Common myeloid progenitor, CD34-positive (primary cell): ENCODE results near the gene STARD13.
A peak's percentile ranks its signal among the peaks of the same experiment; 100 is the strongest.

Experiments used
- CTCF ChIA-PET: fragments of 350-600 bp; sonication (Branson Sonifier 250); formaldehyde crosslinking; loops from one replicate; lab custom pipeline; 2021; ENCODE audit warnings: antibody characterized with exemption; lab: Charles Lee
- POLR2A ChIA-PET: fragments of 350-600 bp; sonication (Branson Sonifier 250); formaldehyde crosslinking; loops from one replicate; lab custom pipeline; 2021; ENCODE audit warnings: antibody characterized with exemption; lab: Charles Lee
- DNase-seq, 3 donors: peaks; one replicate each; pipeline versions ENCODE4 v3.0.0 to v3.0.0-alpha.2; 2013
- H3K27ac ChIP-seq, 2 experiments: 1 replicate in 1 of 2; 2 replicates in 1 of 2; pipeline ENCODE4 v1.7.0; 2013; ENCODE audit warnings: inconsistent platforms in 2 of 2, low read length in 2 of 2, mild to moderate bottlenecking in 2 of 2, low read depth in 1 of 2, moderate library complexity in 1 of 2; ENCODE audit not compliant: severe bottlenecking in 2 of 2, insufficient read depth in 1 of 2, poor library complexity in 1 of 2
- H3K27me3 ChIP-seq, 5 experiments: replicated peaks in 2 of 5; 1 replicate in 3 of 5; 2 replicates in 2 of 5; pipeline versions ENCODE4 v1.6.1 to v1.7.0; 2013; ENCODE audit warnings: low read length in 4 of 5, mild to moderate bottlenecking in 2 of 5, moderate library complexity in 2 of 5, inconsistent platforms in 1 of 5; ENCODE audit not compliant: insufficient read depth in 5 of 5, control insufficient read depth in 4 of 5
- H3K36me3 ChIP-seq, 4 experiments: 1 replicate in 2 of 4; 2 replicates in 2 of 4; pipeline versions ENCODE4 v1.6.1 to v1.7.0; 2013; ENCODE audit warnings: low read length in 3 of 4, control low read depth in 1 of 4, mild to moderate bottlenecking in 1 of 4; ENCODE audit not compliant: control insufficient read depth in 4 of 4, insufficient read depth in 4 of 4
- H3K4me1 ChIP-seq, 4 experiments: 1 replicate in 3 of 4; 2 replicates in 1 of 4; pipeline versions ENCODE4 v1.6.1 to v1.7.1; 2013; ENCODE audit warnings: low read length in 3 of 4, mild to moderate bottlenecking in 3 of 4, control low read depth in 1 of 4, inconsistent platforms in 1 of 4, moderate library complexity in 1 of 4; ENCODE audit not compliant: control insufficient read depth in 4 of 4, insufficient read depth in 4 of 4; ENCODE audit errors: control extremely low read depth in 1 of 4
- H3K4me3 ChIP-seq, 7 experiments: 1 replicate in 4 of 7; 2 replicates in 3 of 7; pipeline versions ENCODE4 v1.5.1 to v1.7.0; 2013; ENCODE audit warnings: mild to moderate bottlenecking in 7 of 7, low read length in 6 of 7, moderate library complexity in 6 of 7, inconsistent platforms in 2 of 7, low read depth in 2 of 7, control low read depth in 1 of 7; ENCODE audit not compliant: insufficient read depth in 4 of 7, control insufficient read depth in 1 of 7; ENCODE audit errors: extremely low read depth in 1 of 7
- H3K9me3 ChIP-seq, 5 experiments: 1 replicate in 4 of 5; 2 replicates in 1 of 5; pipeline versions ENCODE4 v1.6.1 to v1.7.1; 2013; ENCODE audit warnings: low read length in 4 of 5, mild to moderate bottlenecking in 2 of 5, inconsistent platforms in 1 of 5, low read depth in 1 of 5, moderate library complexity in 1 of 5; ENCODE audit not compliant: control insufficient read depth in 4 of 5, insufficient read depth in 2 of 5; ENCODE audit errors: control extremely low read depth in 1 of 5
- WGBS: methylation state at CpG from one replicate; pipeline ENCODE4 v1.1.5; 2013; ENCODE audit not compliant: insufficient coverage; 5-methylcytosine and 5-hydroxymethylcytosine counted together

STARD13 gene

DNA sequence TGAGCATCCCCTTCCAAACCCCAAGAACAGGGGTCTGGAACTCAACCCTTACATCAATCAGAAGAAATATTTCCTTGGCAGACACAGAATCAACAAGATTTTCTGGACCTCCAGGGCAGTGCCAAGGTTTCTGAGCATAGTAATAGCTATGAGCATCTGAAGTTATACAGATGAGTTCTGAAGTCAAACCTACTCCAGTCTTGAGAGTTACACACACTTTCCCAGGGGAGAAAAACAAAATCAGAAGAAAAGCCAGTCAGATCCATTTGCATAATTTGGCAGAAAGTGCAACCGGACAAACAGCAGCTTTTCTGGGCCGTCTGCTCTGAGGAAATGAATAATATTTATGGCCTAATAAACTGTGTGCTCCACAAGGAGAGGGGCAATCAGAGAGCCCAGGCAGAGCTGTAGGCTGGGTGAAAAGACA lies 176.3 kb downstream of the STARD13 start:
- H3K36me3 ChIP-seq = no peaks in the 10 kb centered on the region
- ChIA-PET POLR2A (no interaction called here), CTCF (no interaction called here)
- H3K27ac ChIP-seq = no peak overlapping the region
- no peaks in the 10 kb centered on the region for H3K9me3 ChIP-seq
- 92% methylated on average over 2 of the region's 2 CpGs for WGBS
- H3K4me1 ChIP-seq = peaks cover 0 to 6% (median 2%) of the 10 kb centered on the region in 4 experiments
- H3K27me3 ChIP-seq = no peaks in the 10 kb centered on the region
- no peak for DNase-seq
- no peak overlapping the region for H3K4me3 ChIP-seq

DNA sequence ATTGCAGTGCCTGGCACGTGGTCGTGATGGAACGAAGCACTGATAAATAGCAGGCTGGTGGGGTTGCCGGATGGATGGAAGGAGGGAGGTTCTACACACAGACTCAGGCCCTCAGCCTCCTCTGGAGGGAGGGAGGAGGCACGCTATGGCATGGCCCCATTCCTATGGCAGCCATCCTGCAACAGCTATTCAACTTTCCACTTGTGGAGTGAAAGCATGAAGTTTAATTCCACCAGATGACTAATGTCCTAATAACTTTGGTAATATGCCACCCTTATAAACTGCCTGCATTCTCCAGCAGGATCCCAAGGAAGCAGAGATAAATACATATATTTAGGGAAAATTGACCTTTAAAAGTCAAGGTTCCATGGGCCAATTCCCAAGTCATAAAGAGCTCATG lies 176.9 kb downstream of the STARD13 start:
- CTCF ChIA-PET = no interaction called here
- H3K36me3 ChIP-seq = no peaks in the 10 kb centered on the region

DNA sequence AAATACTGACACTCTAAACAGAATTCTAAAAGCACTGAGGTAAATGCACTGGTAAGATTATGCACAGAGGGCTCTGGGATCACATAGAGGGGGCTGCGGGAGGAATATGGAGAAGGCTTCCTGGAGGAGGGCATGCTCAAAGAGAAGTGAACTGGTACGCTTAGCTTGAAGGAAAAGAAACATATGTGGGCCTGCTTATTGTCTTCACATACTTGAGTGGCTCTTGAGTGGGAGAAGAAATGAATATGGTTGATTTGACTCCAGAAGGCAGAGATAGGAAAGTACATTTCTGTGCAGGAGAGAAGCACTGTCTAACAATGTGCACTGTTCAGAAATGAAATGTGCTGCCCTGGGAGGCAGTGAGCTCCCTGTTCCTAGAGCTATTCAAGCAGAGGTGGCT lies 178.2 kb downstream of the STARD13 start:
- Histone ChIP-seq H3K27me3 (no peaks in the 10 kb centered on the region), H3K9me3 (no peaks in the 10 kb centered on the region), H3K4me1 (peaks cover 0 to 6% (median 2%) of the 10 kb centered on the region in 4 experiments), H3K4me3 (no peak overlapping the region), H3K36me3 (no peaks in the 10 kb centered on the region), H3K27ac (no peak overlapping the region)
- no peak for DNase-seq
- 100% methylated on average over 2 of the region's 2 CpGs for WGBS
- ChIA-PET CTCF (no interaction called here), POLR2A (no interaction called here)

More for the DNA sequence above, 176.9 kb downstream of the STARD13 start:
- WGBS = 100% methylated on average over 3 of the region's 5 CpGs
- H3K9me3 ChIP-seq = no peaks in the 10 kb centered on the region
- peaks cover 0 to 6% (median 2%) of the 10 kb centered on the region in 4 experiments for H3K4me1 ChIP-seq
- POLR2A ChIA-PET = no interaction called here
- H3K4me3 ChIP-seq = no peak overlapping the region
- DNase-seq = no peak
- no peak overlapping the region for H3K27ac ChIP-seq
- no peaks in the 10 kb centered on the region for H3K27me3 ChIP-seq

DNA sequence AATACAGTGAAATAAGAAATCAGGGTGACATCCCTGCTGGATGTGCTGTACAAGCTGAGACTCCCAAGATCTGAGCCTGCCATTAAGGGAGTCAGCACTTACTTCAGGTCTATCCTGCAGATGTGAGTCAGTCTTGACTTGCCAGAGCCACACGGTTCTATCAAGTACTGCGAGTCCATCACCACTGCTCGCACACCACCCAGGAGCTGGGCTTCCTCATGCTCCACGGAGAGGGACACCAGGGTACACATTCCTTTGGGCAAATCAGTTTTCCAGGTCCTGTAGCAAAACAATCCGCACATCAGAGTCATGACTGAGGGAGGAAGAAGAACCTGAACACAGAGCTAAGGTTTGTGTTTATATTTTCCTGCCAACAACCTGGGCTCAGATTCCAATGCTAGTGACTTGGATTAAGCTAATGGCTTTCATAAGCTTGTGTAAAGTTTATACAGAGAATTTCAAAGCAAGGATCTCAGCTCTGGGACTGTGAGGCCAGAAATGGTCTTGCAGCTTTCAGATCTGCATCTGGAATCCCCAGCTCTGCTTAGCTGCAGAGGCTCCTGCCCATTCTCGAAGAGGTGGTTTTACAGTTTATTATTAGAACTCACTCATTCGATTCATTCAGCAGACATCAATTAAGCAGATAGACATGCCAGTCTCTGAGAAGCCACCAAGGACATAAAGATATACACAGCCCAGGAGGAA lies 178.7 kb downstream of the STARD13 start:
- Histone ChIP-seq H3K4me3 (no peak overlapping the region), H3K27ac (no peak overlapping the region), H3K27me3 (no peaks in the 10 kb centered on the region), H3K4me1 (peaks cover 0 to 6% (median 2%) of the 10 kb centered on the region in 4 experiments), H3K36me3 (no peaks in the 10 kb centered on the region), H3K9me3 (no peaks in the 10 kb centered on the region)
- ChIA-PET CTCF (no interaction called here), POLR2A (no interaction called here)
- 94% methylated on average over 5 of the region's 7 CpGs for WGBS
- DNase-seq = no peak

DNA sequence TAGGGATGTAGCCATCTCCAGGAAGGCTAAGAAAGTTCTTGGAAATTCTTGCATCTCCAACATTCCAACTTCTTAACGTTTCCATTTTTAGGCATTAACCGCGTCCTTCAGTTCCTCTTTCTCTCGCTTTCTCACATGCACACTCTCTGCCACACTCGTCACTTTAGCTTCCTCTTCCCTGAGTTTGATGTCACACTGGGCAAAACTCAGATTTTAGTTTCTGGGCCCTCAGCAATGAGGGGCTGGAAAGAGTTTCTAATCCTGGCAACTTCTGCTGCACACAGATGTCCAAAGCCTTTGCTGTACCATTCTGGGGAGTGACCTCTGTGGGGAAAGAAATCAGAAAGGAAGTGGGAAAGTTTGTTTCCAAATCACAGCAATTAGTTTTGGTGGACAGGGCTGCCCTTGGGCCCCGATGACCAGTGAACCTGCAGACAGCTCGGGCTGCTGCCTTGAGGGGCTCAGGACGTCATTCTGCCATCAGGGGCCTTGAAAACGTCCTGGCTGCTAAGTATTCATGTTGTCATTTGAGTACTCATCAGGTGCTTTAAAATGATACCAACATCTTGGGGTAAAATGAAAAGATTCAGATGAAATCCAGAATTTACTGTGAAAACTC lies 180.1 kb downstream of the STARD13 start:
- Histone ChIP-seq H3K36me3 (no peaks in the 10 kb centered on the region), H3K27me3 (no peaks in the 10 kb centered on the region), H3K27ac (no peak overlapping the region), H3K9me3 (peaks cover 0 to 2% (median 0%) of the 10 kb centered on the region in 5 experiments), H3K4me1 (peaks cover 0 to 6% (median 2%) of the 10 kb centered on the region in 4 experiments), H3K4me3 (no peak overlapping the region)
- peak in 2 of 3 donors; percentile 35 to 49 for DNase-seq
- CTCF ChIA-PET = no interaction called here
- POLR2A ChIA-PET = no interaction called here
- WGBS = 51% methylated on average over 9 of the region's 9 CpGs

DNA sequence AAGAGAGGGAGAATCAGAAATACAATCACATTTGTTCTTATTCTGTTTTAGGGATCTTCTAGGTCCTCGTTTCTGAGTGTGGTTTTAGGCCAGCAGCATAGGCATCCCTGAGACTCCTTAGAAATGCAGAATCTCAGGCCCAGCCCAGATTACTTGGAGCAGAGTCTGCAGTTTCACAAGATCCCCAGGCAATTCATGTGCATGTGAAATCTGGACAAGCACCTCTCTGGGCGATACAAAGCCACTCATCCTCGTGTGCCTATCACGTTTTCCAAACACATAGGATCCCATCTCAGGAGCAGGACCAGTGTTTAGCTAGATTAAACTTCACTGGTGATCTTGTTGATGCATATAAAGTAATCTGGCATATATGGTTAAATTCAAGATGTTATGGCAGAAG lies 182.1 kb downstream of the STARD13 start:
- DNase-seq = no peak
- Histone ChIP-seq H3K27ac (no peak overlapping the region), H3K4me3 (no peak overlapping the region), H3K36me3 (no peaks in the 10 kb centered on the region), H3K9me3 (peaks cover 0 to 3% (median 1%) of the 10 kb centered on the region in 5 experiments), H3K4me1 (peaks cover 0 to 6% (median 2%) of the 10 kb centered on the region in 4 experiments), H3K27me3 (no peaks in the 10 kb centered on the region)
- CTCF ChIA-PET = no interaction called here
- 100% methylated on average over 2 of the region's 4 CpGs for WGBS
- POLR2A ChIA-PET = no interaction called here

DNA sequence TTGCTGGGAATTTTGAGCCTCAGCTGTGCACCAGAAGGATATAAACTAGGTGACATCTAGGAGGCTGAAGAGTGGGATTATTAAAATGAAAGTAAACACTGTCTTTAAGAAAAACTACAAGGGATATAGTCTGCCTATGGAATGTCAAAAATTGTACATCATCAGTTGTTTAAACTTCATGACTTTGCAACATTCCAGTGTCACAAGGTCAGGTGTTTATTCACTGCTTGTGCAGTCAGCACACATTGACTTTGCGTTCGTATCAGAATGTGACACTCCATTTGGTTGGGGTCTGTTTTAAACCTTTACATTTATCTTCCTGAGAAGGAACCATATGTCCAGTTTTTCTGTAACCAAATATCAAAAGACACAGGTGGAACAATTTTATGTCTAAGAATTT lies 183.7 kb downstream of the STARD13 start:
- ChIA-PET CTCF (no interaction called here), POLR2A (no interaction called here)
- H3K27ac ChIP-seq = no peak overlapping the region
- 100% methylated on average over 1 of the region's 2 CpGs for WGBS
- H3K36me3 ChIP-seq = no peaks in the 10 kb centered on the region
- DNase-seq = no peak
- H3K4me3 ChIP-seq = no peak overlapping the region
- peaks cover 0 to 6% (median 2%) of the 10 kb centered on the region in 4 experiments for H3K4me1 ChIP-seq
- H3K9me3 ChIP-seq = peaks cover 1 to 16% (median 3%) of the 10 kb centered on the region in 5 experiments
- H3K27me3 ChIP-seq = no peaks in the 10 kb centered on the region
